GM20000 (cell line): ENCODE data around the gene VAV1.

Experiments used
- DNase-seq: peaks from one replicate; pipeline ENCODE4 v3.0.0; 2012; ENCODE audit warnings: low spot score
- CTCF ChIP-seq: IDR thresholded peaks from 2 replicates; pipeline ENCODE4 v1.5.1; 2012; ENCODE audit warnings: mild to moderate bottlenecking, control low read depth; ENCODE audit errors: extremely low read depth, missing control alignments

VAV1 gene

GRCh38 chr19:6772028-6772865, at the start of gene VAV1:
Gene VAV1 (plus strand): TSS chr19:6772708. CDS start chr19:6772808, 100 bp downstream.
- peak; percentile 57 for TF ChIP-seq CTCF
- DNase-seq, result peak; percentile 92

- no peak for TF ChIP-seq CTCF
- DNase-seq, result no peak
Measured at GRCh38 chr19:6723108-6723618, 49.3 kb upstream of the VAV1 start.

GRCh38 chr19:6723738-6724137, 48.8 kb upstream of the VAV1 start:
- DNase-seq, result no peak
- TF ChIP-seq CTCF, result no peak

DNA sequence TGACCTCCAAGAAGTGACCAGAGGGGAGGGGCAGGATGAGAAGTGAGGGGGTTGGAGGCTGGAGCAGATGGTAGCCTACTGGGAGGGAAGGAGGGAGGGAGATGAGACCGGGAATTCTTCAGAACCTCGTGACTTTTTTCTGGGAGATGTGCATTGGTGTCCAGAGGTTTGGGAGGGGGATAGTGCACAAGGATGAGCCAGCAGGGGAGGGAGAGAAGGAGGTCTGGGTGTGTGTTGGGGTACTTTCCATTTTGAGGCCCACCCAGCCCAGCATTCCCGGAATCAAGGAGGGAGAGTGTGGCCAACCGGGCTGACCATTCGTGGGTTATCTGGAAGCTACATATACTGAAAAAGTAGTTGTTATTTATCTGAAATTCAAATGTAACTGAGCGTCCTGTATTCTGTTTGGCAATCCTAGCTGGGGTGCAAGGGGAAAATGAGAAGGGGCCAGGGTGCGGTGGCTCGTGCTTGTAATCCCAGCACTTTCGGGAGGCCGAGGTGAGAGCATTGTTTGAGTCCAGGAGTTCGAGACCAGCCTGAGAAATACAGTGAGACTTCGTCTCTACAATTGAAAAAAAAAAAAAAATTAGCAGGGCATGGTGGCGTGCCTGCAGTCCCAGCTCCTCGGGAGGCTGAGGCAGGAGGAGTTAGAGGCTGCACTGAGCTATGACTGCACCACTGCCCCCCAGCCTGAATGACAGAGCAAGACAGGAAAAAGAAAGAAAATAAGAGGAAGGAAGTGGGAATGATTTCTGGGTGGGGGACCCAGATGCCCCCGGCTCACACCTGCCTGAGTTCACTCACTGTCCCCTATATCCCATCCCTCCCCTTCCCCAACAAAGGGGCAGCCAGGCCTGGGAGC, 47.6 kb upstream of the VAV1 start:
- no peak for TF ChIP-seq CTCF
- no peak for DNase-seq

DNA sequence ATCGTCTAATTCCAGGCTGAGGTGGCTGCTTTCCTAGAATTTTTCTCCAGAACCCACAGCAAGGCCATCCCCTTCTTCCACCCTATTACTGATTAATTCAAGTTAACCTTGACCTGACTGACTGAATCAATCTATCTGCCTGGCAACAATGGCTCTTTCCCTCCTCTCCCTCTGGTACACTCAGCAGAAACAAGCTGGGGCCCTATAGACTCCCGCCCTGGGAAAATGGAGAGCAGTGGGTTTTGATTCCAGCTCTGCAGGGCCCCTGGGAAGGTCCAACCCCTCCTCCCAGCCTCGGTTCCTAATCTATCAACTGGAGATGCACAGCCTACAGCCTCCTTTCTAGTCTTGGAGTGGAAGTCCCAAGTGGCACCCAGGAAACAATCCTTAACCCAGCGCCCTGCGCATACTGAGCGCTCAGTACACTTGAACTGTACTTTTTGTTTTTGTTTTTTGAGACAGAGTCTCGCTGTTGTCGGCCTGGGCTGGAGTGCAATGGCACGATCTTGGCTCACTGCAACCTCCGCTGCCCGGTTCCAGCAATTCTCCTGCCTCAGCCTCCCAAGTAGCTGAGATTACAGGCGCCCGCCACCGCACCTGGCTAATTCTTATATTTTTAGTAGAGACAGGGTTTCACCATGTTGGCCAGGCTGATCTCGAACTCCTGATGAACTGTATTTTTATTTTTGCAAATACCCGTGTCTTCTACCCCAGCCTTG, 46.8 kb upstream of the VAV1 start:
- no peak for DNase-seq
- TF ChIP-seq CTCF, result no peak

DNA sequence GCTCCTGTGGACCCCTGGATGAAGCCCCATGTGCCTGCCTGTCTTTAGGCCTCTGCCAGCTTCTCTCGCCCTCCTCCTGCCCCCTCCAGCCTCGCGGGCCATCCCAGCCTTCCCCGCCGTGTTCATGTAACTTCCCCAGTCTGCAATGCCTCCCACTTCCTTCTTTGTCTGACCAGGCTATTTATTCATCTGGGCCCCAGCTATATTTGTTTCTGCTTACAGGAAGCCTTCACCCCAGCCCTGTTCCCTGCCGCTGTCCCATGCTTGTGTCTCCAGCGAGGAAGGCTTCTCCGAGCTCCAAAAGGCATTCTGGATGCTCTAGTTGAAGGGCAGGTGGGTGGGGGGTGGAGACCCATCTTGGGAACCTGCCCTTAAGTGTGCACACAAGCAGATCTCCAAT, 44.2 kb upstream of the VAV1 start:
- TF ChIP-seq CTCF, result no peak
- peak; percentile 69 for DNase-seq
